DOHH2 (cell line): ENCODE results near the gene GRID1.

Experiments used
- H3F3A ChIP-seq: fragments of 200-600 bp; sonication (generic), shearing (Covaris generic); 2 replicates; pipeline ENCODE4 v1.6.0; 2016; ENCODE audit warnings: antibody characterized with exemption, mild to moderate bottlenecking; ENCODE audit not compliant: control insufficient read depth, insufficient read depth
- H3K27ac ChIP-seq: fragments of 200-600 bp; sonication (generic); 2 replicates; pipeline ENCODE4 v1.5.1; 2014; ENCODE audit warnings: low read depth, mild to moderate bottlenecking, low read length, moderate library complexity
- H3K27me3 ChIP-seq: fragments of 200-600 bp; sonication (generic); 2 replicates; pipeline ENCODE4 v1.6.1; 2014; ENCODE audit warnings: mild to moderate bottlenecking, low read length, mixed read lengths; ENCODE audit not compliant: control insufficient read depth
- H3K36me3 ChIP-seq: fragments of 200-600 bp; sonication (generic); 2 replicates; pipeline ENCODE4 v1.6.1; 2014; ENCODE audit warnings: mild to moderate bottlenecking, low read length, moderate library complexity, mixed read lengths; ENCODE audit not compliant: control insufficient read depth
- H3K4me1 ChIP-seq: fragments of 200-600 bp; sonication (generic); 2 replicates; pipeline ENCODE4 v1.6.1; 2014; ENCODE audit warnings: mild to moderate bottlenecking, low read length, mixed read lengths; ENCODE audit not compliant: control insufficient read depth
- H3K4me2 ChIP-seq: fragments of 200-600 bp; sonication (generic); 2 replicates; pipeline ENCODE4 v1.6.0; 2014; ENCODE audit warnings: mild to moderate bottlenecking, low read length, moderate library complexity
- H3K4me3 ChIP-seq: fragments of 200-600 bp; sonication (generic); 2 replicates; pipeline ENCODE4 v1.5.1; 2014; ENCODE audit warnings: mild to moderate bottlenecking, low read length, mixed read lengths
- H3K79me2 ChIP-seq: fragments of 200-600 bp; sonication (generic); 2 replicates; pipeline ENCODE4 v1.6.1; 2014; ENCODE audit warnings: mild to moderate bottlenecking, low read length, mixed read lengths; ENCODE audit not compliant: control insufficient read depth
- H3K9me2 ChIP-seq: fragments of 200-600 bp; sonication (generic); replicated peaks from 2 replicates; pipeline ENCODE4 v1.6.1; 2014; ENCODE audit warnings: mild to moderate bottlenecking, low read length, mixed read lengths; ENCODE audit not compliant: control insufficient read depth
- H3K9me3 ChIP-seq: fragments of 200-600 bp; sonication (generic); 2 replicates; pipeline ENCODE4 v1.6.1; 2014; ENCODE audit warnings: antibody characterized with exemption, low read length, mixed read lengths; ENCODE audit not compliant: control insufficient read depth, insufficient read depth
- H4K20me1 ChIP-seq: fragments of 200-600 bp; sonication (generic); 2 replicates; pipeline ENCODE4 v1.6.0; 2014; ENCODE audit warnings: low read depth, mild to moderate bottlenecking, antibody characterized with exemption, low read length, moderate library complexity; ENCODE audit not compliant: control insufficient read depth, insufficient read depth
- CTCF ChIP-seq: fragments of 200-600 bp; sonication (generic); IDR thresholded peaks from one replicate; pipeline ENCODE4 v1.5.1; 2014; ENCODE audit warnings: antibody characterized with exemption, mild to moderate bottlenecking, low read depth, low read length; ENCODE audit not compliant: poor library complexity, severe bottlenecking
- EZH2phosphoT487 ChIP-seq: fragments of 200-600 bp; sonication (generic); IDR thresholded peaks from 2 replicates; pipeline ENCODE4 v1.6.1; 2017; ENCODE audit warnings: borderline replicate concordance, mild to moderate bottlenecking, antibody characterized with exemption, low read length, moderate library complexity, mixed read lengths

The GRID1 gene

GRCh38 chr10:86335257-86335656 is 31.3 kb downstream of the GRID1 start:
- Histone ChIP-seq H3K9me3 (peaks cover 3% of the 10 kb centered on the region; the same call in 1 of the 2 replicates), H3K9me2 (no peaks in the 10 kb centered on the region)

GRCh38 chr10:86334488-86335085 is 32.0 kb downstream of the GRID1 start:
- Histone ChIP-seq H3K4me1 (no peaks in the 10 kb centered on the region), H3K27ac (no peak overlapping the region), H4K20me1 (no peaks in the 10 kb centered on the region; the same call in 1 of the 2 replicates), H3K4me2 (no peak overlapping the region), H3K9me3 (peaks cover 3% of the 10 kb centered on the region; the same call in 1 of the 2 replicates), H3K36me3 (no peaks in the 10 kb centered on the region), H3K9me2 (no peaks in the 10 kb centered on the region), H3K27me3 (peaks cover 18% of the 10 kb centered on the region), H3F3A (no peaks in the 10 kb centered on the region), H3K79me2 (no peaks in the 10 kb centered on the region), H3K4me3 (no peak overlapping the region)
- TF ChIP-seq CTCF, result no peak
- TF ChIP-seq EZH2phosphoT487, result no peak

More at GRCh38 chr10:86335257-86335656, 31.3 kb downstream of the GRID1 start:
- Histone ChIP-seq H3K4me1 (no peaks in the 10 kb centered on the region), H4K20me1 (no peaks in the 10 kb centered on the region; the same call in 1 of the 2 replicates), H3K27ac (no peak overlapping the region), H3K79me2 (no peaks in the 10 kb centered on the region), H3F3A (no peaks in the 10 kb centered on the region), H3K4me3 (no peak overlapping the region), H3K27me3 (peaks cover 18% of the 10 kb centered on the region), H3K4me2 (no peak overlapping the region), H3K36me3 (no peaks in the 10 kb centered on the region)
- TF ChIP-seq EZH2phosphoT487, result no peak
- TF ChIP-seq CTCF, result no peak

GRCh38 chr10:86333826-86334487 is 32.6 kb downstream of the GRID1 start:
- Histone ChIP-seq H3K36me3 (no peaks in the 10 kb centered on the region), H3K4me1 (no peaks in the 10 kb centered on the region), H3F3A (no peaks in the 10 kb centered on the region), H4K20me1 (no peaks in the 10 kb centered on the region; the same call in 1 of the 2 replicates), H3K79me2 (no peaks in the 10 kb centered on the region), H3K27ac (no peak overlapping the region), H3K9me2 (no peaks in the 10 kb centered on the region), H3K9me3 (peaks cover 3% of the 10 kb centered on the region; the same call in 1 of the 2 replicates), H3K27me3 (peaks cover 18% of the 10 kb centered on the region), H3K4me2 (no peak overlapping the region), H3K4me3 (no peak overlapping the region)
- no peak for TF ChIP-seq CTCF
- no peak for TF ChIP-seq EZH2phosphoT487
